HCT116 (cell line): ENCODE results near the gene ASB6.
"Not testable (repeated sequence)": the region's sequence is repeated elsewhere in the genome, so short reads cannot be mapped to it uniquely, and the experiment has no call there.

Experiments used
- EZH2 ChIP-seq: fragments of 200-600 bp; sonication (generic); IDR thresholded peaks from 2 replicates; pipeline ENCODE4 v1.6.1; 2017; ENCODE audit warnings: antibody characterized with exemption, mixed run types
- POLR2A ChIP-seq: IDR thresholded peaks from 2 replicates; pipeline ENCODE4 v1.7.0; 2011; ENCODE audit warnings: borderline replicate concordance; ENCODE audit not compliant: insufficient read depth, insufficient read length; ENCODE audit errors: extremely low read depth
- TF ChIP-seq, protein P1 (sequence below), 3 experiments: fragments of 200-600 bp in 1 of 3; sonication (generic) in 1 of 3; IDR thresholded peaks in 2 of 3; conservative IDR thresholded peaks in 1 of 3; 2 replicates each; pipeline ENCODE4 v1.5.1; 2012 to 2017; ENCODE audit warnings: low read depth in 2 of 3, low read length in 2 of 3, antibody characterized with exemption in 1 of 3, borderline replicate concordance in 1 of 3, control low read depth in 1 of 3, mild to moderate bottlenecking in 1 of 3, mixed read lengths in 1 of 3, mixed run types in 1 of 3, moderate library complexity in 1 of 3; ENCODE audit not compliant: insufficient read depth in 1 of 3

DNA sequence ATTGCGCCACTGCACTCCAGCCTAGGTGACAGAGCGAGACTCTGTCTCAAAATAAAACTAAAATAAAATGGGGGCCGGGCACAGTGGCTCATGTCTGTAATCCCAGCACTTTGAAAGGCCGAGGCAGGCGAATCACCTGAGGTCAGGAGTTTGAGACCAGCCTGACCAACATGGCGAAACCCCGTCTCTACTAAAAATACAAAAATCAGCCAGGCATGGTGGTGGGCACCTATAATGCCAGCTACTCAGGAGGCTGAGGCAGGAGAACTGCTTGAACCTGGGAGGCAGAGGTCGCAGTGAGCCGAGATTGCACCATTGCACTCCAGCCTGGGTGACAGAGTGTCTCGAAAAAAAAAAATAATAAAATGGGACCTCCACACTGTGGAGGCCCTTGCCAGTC is 5.6 kb downstream of the ASB6 start:
- not testable (repeated sequence) for TF ChIP-seq POLR2A, EZH2
- TF ChIP-seq, protein P1, sequence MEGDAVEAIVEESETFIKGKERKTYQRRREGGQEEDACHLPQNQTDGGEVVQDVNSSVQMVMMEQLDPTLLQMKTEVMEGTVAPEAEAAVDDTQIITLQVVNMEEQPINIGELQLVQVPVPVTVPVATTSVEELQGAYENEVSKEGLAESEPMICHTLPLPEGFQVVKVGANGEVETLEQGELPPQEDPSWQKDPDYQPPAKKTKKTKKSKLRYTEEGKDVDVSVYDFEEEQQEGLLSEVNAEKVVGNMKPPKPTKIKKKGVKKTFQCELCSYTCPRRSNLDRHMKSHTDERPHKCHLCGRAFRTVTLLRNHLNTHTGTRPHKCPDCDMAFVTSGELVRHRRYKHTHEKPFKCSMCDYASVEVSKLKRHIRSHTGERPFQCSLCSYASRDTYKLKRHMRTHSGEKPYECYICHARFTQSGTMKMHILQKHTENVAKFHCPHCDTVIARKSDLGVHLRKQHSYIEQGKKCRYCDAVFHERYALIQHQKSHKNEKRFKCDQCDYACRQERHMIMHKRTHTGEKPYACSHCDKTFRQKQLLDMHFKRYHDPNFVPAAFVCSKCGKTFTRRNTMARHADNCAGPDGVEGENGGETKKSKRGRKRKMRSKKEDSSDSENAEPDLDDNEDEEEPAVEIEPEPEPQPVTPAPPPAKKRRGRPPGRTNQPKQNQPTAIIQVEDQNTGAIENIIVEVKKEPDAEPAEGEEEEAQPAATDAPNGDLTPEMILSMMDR (IDR thresholded peaks at IDR 0.05 in 2 of 3, conservative IDR thresholded peaks at IDR 0.05 in 1 of 3; ENCODE audit: borderline replicate concordance in 1 of 3, insufficient read depth in 1 of 3, low read depth in 2 of 3, low read length in 2 of 3), result not testable (repeated sequence)
